ENCODE results near the gene FAM83G.

DNA sequence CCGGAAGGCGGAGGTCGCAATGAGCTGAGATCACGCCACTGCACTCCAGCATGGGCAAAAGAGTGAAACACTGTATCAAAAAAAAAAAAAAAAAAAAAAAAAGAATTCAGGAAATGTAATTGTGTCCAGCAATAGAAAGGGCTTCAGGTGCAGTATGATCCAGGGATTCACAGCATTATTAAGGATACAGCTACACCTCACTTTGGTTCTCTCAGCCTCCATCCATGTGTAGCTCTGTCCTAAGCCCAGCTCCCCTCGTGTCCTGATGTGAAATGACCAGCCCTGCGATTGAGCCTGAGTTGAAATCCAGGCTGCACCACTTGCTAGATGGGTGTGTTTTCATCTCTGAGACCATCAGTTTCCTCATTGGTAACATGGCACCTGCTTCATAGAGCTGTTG, 49.6 kb downstream of the FAM83G start:
- TF ChIP-seq, protein P1, sequence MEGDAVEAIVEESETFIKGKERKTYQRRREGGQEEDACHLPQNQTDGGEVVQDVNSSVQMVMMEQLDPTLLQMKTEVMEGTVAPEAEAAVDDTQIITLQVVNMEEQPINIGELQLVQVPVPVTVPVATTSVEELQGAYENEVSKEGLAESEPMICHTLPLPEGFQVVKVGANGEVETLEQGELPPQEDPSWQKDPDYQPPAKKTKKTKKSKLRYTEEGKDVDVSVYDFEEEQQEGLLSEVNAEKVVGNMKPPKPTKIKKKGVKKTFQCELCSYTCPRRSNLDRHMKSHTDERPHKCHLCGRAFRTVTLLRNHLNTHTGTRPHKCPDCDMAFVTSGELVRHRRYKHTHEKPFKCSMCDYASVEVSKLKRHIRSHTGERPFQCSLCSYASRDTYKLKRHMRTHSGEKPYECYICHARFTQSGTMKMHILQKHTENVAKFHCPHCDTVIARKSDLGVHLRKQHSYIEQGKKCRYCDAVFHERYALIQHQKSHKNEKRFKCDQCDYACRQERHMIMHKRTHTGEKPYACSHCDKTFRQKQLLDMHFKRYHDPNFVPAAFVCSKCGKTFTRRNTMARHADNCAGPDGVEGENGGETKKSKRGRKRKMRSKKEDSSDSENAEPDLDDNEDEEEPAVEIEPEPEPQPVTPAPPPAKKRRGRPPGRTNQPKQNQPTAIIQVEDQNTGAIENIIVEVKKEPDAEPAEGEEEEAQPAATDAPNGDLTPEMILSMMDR (IDR thresholded peaks at IDR 0.05) = no peak
- TF ChIP-seq POLR2A (IDR thresholded peaks at IDR 0.05) = no peak
